GM19452 (cell line): ENCODE data around the gene CABLES2.

Source experiments
- ATAC-seq: cut with Tn5 transposase; IDR thresholded peaks from one replicate; pipeline ENCODE4 v1.9.1; 2021; ENCODE audit not compliant: unreplicated experiment

CABLES2 gene

DNA sequence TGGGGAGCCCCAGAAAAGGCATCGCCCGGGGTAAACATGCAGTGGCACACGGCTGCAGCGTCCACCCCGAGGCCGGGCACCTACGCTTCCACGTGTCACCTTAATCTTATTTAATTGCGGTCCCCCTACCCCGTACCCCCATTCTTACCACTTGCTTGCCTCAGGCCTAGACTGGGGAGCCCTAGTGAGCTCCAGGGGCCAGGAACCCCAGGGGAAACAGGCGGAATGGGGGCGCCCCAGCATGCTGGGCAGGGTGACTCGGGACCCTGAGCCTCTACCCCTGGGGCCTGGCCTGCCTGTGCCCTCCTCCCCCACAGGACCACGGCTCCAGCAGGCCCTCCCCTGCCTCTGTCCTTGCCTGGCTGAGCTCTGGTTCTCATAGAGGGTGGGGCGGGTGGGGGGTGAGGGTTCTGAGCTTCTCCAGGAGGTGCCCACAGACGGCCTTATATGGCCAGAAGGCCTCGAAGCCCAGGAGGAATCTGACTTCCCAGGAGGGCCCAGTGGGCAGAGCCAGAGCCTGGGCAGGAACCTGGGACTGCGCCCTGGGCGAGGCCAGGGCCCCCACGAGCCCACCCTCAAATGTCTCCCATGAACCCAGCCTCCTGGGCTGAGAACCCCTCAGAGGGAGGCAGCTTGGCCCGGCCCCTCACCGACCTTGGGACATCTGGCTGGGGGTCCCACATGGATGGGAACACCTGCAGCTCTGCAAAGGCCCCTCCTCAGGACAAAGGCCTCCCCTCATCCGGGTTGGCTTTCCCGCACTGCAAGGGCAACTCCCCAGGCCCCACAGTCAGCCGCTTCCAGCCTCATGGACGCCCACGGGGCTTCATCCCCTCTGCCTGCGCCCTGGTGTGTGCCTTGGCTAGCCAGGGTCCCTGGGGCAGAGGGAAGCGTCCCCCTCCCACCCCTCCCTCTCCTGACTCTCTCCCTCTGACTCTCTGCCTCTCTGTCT, 34.8 kb downstream of the CABLES2 start:
- ATAC-seq = no peak

DNA sequence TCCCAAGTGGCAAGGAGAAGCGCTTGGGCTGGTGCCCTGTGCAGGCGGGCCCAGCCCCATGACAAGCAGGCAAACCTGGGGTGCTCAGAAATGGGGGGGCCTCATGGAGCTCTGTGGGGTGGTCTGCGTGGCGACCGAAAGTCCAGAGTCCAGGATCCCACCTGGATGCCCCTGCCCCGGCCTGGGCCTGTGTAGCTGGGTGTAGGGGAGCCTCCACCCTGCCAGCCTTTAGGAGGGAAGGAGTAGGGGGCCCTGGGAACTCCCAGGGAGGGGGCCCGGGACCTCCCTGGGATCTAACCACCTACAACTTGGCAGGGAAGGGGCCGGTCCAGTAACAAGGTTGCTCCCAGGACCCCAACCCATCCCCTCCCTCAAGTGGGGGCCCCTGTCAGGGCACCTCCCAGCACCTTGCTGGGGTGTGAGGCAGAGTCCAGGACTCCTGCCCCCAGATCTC, 35.5 kb downstream of the CABLES2 start:
- ATAC-seq = no peak

- ATAC-seq = no peak
These were observed 36.1 kb downstream of the CABLES2 start for GRCh38 chr20:62370807-62371587.

DNA sequence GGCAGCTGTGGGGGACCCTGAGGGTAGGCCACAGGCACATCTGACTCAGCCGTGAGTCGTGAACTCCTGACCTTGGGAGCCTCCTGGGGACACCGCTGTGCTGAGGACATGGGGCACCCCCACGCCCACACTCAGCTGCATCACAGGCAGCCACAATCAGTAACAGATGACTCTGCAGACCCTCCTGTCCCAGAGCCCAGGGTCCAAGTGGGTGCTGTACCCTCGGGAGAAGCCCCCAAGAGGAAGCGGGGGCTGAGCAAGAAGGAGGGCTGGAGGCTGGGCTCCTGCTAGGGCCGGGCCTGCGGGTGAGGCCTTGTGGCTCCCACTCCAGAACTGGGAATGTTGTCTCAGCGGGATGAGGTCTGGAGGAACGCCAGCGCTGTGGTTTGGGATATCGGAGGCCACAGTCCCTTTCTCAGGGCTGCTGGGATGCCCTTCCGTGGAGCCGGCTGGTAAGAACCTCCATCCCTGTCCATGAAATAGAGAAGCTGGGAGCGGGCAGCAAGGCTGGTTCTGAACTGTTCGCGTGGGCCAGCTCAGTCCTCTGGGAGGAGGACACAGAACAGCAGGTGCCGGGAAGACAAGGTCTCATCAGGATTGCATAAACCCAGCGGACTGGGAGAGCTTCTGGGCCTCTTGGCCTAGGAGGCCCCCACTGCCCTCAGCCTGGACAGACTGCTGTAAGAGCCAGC, 36.8 kb downstream of the CABLES2 start:
- ATAC-seq = no peak

DNA sequence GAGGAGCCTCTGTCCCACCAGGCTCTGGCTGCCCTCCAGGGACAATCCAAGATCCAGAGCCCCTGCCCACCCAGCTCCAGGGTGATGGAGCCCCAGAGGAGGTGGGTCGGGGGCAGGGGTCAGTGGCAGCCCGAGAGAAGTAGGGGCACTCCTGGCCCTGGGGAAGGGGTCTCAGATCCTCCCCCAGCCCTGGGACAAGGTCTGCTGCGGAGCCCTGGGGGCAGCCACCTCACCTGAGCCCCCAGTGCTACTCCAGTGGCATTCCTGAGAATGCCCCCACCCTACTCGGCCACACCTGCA, 37.3 kb downstream of the CABLES2 start:
- ATAC-seq = no peak

DNA sequence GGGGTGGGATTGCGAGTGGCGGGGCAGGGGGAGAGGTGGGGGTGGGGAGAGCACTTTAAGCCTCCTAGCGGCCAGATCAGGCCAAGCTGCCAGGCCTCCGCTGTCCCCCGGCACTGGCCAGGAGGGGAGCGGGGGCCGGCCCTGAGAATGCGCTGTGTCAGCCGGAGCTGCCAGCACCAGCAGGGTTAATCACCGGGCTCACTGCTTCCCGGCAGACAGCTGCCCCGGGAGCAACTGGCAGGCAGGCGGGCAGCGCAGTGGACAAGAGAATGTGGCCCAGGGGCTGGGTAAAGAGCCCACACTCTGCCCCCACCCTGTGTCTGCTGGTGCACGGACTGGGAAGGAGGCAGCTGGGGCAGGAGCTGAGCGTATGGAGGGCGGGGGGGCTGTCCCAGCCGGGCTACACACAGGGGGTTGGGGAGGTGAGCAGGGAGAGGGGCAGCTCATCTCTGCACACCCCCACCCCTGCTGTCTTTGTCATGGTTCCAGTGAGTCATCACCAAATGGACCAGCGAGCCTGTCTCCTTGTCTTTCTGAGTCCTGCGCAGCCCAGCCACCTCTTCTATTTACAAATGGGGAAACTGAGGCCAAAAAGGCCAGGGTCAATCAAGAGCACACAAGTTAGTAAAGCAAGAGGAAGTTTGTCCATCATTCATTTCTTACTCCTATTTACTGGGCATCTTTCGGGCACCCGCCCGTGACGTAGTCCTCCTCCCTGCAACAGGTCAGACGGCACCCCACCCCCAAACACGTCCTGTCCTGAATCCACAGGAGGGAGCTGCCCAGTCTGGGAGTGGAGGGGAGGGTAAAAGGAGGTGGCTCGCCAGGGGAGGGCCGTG, 37.9 kb downstream of the CABLES2 start:
- no peak for ATAC-seq

DNA sequence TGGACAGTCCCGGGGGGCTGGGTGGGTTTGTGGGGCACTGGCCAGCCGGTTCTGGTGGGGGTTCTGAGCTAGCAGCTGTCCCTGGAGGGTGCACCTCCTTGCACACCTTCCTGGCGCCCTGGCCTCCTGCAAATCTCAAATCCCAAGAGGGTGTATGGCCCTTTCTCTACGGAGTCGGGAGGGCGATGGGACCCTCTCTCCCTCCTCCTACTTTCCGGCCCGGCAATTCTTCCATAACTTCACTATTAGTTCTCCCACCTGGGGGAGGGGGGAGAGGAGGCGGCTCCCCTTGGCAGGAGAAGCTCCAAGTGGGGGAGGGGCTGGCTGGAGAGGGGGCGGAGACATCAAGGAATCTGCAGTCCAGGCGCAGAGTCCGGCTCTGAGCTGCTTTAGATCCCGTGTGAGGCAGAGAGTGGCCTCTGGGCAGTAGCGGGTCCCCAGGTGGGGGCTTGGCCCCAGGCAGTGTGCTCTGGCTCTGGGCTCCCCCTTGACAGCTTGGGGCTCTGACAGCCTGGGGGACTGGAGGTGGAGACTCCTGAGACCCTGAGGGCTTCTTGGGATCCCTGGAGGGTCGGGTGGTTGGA, 38.6 kb downstream of the CABLES2 start:
- ATAC-seq = no peak

DNA sequence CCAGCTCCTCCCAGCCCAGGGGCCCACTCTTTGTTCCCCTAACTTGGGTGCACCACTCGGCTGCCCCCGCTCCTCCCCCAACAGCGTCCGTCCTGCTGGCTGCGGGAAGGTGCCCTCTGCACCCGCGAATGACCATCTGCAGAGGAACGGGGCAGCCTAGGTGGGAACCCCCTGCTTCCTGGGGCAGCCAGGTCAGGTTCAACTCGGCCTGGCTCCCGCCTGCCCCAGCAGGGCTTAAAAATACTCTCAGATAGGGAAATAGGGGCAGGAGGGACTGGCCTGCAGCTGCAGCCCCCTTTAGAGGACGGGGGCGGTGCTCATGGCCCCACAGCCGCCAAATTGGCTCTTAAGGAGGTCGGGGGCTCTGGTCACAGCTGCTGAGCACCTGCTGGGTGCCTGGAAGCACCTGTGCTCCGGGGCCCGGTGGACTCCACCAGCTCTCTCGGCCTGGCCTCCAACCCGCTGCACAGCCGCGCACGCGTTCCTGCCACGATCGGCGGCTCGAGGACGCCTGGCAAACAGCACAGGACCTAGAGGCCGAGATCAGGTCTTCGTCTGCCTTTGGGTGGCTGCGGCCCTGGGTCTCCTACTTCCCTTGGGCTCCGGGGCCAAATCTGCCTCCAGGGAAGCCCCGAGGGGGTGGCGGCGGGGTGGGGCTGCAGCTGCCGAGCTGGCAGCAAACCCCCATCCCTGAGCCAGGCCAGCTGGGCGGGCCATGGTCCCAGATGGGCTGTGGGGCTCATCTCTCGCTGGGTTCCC, 39.3 kb downstream of the CABLES2 start:
- no peak for ATAC-seq

DNA sequence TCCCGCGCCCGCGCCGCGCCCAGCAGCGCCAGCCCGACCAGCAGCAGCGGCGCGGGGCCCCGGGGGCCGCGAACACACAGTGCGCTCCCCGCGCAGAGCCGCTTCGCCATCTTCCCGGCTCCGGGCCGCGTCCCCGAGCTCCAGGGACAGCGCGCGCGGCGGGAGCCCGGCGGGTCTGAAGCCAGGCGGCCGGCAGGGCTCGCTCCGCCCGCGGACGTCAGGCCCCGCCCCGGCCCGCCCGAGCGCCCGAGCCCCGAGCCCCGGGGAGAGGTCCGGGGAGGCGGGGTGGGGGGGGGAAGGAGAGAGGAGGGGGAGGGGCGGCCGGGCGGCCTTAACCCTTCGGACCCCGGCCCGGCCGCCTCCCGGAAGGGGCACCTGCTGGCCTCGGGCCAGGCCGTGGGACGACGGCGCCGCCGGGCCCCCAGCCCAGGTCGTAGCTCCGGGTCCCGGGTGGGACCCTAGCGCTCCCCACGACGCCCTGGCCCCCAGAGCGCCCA, 39.9 kb downstream of the CABLES2 start, which contains the start of gene LAMA5:
Gene LAMA5, minus strand, starts transcription at position 177 of the 497 bp plus-strand sequence. Its CDS starts 67 bp downstream, at position 110.
- no peak for ATAC-seq

DNA sequence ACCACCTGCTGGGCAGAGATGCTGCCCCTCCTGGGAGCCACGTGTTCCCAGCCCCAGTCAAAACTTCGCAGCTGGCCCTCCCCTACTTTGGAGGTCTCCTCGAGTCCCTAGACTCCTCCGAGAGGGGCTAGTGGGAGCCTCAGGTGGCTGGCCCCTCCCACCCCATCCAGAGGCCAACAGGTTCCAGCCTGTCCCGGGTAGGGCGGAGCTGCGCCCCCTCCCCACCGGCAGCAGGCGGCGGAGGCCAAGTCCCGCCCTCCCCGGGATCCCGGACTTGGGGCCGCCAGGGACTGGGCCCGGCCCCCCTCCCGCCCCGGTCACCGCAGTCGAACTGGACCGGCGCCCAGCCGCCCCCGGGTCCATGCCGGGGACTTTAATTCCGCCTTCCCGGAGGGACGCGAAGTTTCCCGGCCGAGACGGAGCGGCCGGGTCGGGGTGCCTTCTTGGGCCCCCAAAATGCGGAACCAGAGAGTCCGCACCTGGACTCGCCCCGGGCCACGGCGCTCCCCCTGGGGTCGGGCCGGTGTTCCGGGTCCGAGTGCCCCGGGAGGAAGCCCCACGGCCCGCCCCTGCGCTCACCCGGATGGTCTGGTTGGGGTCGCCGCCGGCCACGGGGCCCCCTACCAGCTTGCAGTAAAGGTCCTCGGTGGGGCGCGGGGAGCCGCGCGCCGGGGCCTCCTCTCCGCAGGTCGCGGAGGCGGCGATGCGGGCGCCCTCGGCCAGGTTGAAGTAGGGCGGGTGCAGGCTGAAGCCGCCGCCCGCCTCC, 40.5 kb downstream of the CABLES2 start:
- no peak for ATAC-seq

GRCh38 chr20:62365814-62366369, 41.2 kb downstream of the CABLES2 start:
- no peak for ATAC-seq

- no peak for ATAC-seq
These were observed 42.0 kb downstream of the CABLES2 start for GRCh38 chr20:62364911-62365736.

DNA sequence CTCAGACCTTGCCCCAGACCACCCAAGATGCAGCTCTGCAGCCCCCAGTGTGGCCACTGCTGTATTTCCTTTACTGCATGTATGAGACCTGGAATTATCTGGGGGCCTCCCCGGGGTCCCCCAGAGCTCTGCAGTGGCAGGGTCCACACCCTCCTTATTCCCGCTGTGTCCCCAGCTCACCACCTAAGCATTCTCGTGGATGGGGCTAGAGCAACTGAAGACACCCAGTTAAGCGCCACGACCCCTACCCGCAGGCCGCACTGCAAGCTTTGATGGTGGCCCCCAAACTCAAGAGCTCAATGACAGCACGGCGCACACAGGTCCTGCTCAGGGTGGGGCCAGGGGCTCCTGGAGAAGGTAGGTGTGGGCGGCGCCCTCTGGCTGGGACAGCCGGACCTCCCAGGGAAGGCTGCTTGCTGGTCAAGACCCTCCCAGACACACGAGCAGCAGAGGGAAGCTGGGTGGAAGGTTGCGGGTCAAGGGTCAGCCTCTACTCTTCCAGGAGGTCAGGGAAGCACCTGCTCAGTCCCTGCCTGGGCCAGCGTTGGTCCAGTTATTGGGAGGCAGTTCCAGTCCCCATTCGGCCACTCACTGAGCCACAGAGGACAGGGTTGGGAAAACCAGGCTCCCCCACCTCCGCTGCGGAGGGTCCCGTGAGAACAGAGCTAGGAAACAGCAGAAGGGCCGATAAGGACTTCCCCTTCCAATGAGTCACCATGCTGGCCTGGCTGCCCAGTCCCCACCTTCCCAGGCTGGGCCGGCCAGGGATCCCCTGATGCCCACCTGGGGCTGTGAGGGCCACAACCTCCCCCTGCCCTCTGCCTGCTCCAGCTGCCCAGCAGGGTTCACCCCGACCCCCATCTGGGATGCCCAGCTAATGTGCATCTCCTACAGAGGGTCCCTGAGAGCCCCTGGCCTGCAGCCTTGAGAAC, 42.9 kb downstream of the CABLES2 start:
- ATAC-seq = no peak

GRCh38 chr20:62362991-62363919, 43.8 kb downstream of the CABLES2 start:
- no peak for ATAC-seq

GRCh38 chr20:62362590-62362940, 44.5 kb downstream of the CABLES2 start:
- ATAC-seq = no peak
